AG09319 (cell line): ENCODE data around the gene WDR54.
"Not testable (repeated sequence)": the region's sequence is repeated elsewhere in the genome, so short reads cannot be mapped to it uniquely, and the experiment has no call there.

Experiments used
- DNase-seq: peaks from one replicate; pipeline ENCODE4 v3.0.0-alpha.2; 2010; ENCODE audit warnings: low read depth; ENCODE audit errors: extremely low read depth
- CTCF ChIP-seq: IDR thresholded peaks from 2 replicates; pipeline ENCODE4 v1.5.1; 2011; ENCODE audit warnings: low read depth, mild to moderate bottlenecking, inconsistent platforms, low read length, moderate library complexity

Gene WDR54

GRCh38 chr2:74458132-74458937 is 36.8 kb downstream of the WDR54 start, which contains the start of gene WBP1:
TSS of gene WBP1 (plus strand) at chr2:74458438. CDS start at chr2:74458603, 165 bp downstream.
- DNase-seq = peak; percentile 100
- TF ChIP-seq CTCF = no peak

- no peak for TF ChIP-seq CTCF
- no peak for DNase-seq
Observed at GRCh38 chr2:74458938-74459363, 37.4 kb downstream of the WDR54 start.

DNA sequence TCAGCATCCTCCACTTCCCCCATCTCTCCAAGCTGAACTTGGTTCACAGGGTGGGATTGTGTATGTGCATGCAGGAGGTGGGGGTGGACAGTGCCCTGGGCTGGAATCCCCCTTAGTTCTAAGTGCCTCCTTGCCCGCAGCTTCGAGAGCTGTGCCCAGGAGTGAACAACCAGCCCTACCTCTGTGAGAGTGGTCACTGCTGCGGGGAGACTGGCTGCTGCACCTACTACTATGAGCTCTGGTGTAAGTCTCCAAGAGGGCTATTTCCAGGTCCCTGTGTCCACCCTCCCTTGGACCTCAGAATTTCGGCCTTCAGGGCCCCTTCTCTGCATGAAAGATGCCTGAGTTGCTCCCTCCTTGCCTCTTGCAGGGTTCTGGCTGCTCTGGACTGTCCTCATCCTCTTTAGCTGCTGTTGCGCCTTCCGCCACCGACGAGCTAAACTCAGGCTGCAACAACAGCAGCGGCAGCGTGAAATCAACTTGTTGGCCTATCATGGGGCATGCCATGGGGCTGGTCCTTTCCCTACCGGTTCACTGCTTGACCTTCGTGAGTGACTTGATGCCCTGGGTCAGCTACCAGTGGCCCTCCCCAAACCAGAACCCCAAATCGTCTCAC is 38.1 kb downstream of the WDR54 start:
- DNase-seq = not testable (repeated sequence)

GRCh38 chr2:74460187-74460586 is 38.7 kb downstream of the WDR54 start:
- not testable (repeated sequence) for DNase-seq

DNA sequence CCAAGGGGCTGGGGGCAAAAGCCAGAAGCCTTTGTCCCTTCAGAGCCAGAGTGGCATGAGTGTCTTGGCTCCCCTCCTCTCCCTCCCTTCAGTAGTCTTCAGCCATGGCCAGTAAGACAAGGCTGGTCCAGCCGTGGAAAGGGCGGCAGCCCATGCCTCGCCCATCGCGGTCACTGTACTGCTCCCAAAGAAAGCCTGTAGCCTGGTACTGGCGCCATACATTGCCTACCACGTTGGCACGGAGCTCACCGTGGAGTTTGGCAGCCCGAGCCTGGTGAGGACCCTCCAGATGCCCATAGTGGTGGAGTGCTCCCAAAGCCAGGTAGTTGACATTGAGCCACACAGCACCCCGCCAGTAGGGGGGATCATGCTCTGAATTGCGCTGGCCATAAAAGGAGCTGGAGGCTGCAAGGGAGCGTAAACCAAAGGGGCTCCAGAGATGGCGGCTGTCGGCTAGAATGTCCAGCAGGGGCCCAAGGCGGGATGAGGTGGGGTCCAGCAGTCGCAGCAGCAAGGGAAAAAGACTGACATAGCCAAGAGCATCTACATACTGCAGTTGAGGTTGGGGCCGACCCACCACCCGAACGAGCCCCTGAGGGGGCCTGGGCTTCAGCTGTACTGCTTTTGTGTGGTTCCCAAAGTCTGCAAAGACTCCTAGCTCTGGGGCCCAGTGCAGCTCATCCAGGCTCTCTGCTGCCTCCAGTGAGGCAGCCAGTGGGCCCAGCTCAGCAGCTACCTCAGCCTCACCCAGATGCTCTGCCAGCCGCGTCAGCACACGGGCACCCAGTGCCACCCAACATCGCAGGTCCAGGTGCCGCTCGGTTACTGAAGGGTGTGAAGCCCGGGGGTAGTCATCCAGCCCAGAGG is 39.9 kb downstream of the WDR54 start:
- no peak for TF ChIP-seq CTCF
- no peak for DNase-seq

- TF ChIP-seq CTCF = no peak
Observed at GRCh38 chr2:74462054-74462785, 40.7 kb downstream of the WDR54 start.

DNA sequence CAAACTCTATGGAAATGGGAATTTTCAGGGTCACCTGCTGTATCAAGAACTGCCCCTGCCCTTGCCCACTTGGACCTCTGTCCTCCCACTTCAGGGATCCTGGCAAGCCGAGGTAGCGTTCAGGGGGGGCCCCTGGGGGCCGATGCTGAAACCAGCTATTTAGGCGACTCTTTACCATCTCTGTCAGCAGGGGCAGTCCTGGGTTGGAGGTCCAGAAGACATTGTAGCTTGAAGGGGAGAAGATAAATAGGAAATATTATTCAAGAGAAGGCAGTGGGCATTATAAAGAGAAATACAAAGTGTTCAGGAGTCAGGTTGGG is 41.2 kb downstream of the WDR54 start:
- DNase-seq = no peak
- no peak for TF ChIP-seq CTCF

More at GRCh38 chr2:74462054-74462785, 40.7 kb downstream of the WDR54 start:
- DNase-seq = no peak
